KMS-11 (cell line): ENCODE data around the gene SLC25A15.

Experiments
- H2AFZ ChIP-seq: fragments of 200-600 bp; sonication (generic); 2 replicates; pipeline ENCODE4 v1.6.1; 2016; ENCODE audit warnings: antibody characterized with exemption, mixed run types, low read depth
- H3K27ac ChIP-seq: fragments of 200-600 bp; sonication (generic); 2 replicates; pipeline ENCODE4 v1.6.1; 2016; ENCODE audit warnings: mild to moderate bottlenecking, mixed run types
- H3K27me3 ChIP-seq: fragments of 200-600 bp; sonication (generic); 2 replicates; pipeline ENCODE4 v1.6.1; 2017; ENCODE audit warnings: mild to moderate bottlenecking, low read depth, mixed run types, moderate library complexity; ENCODE audit not compliant: insufficient read depth
- H3K36me3 ChIP-seq: fragments of 200-600 bp; sonication (generic); 2 replicates; pipeline ENCODE4 v1.6.1; 2017; ENCODE audit warnings: mild to moderate bottlenecking, mixed run types; ENCODE audit not compliant: insufficient read depth
- H3K4me1 ChIP-seq: fragments of 200-600 bp; sonication (generic); 2 replicates; pipeline ENCODE4 v1.6.1; 2016; ENCODE audit warnings: mild to moderate bottlenecking, low read depth, mixed run types; ENCODE audit not compliant: poor library complexity, severe bottlenecking
- H3K4me2 ChIP-seq: fragments of 200-600 bp; sonication (generic); 2 replicates; pipeline ENCODE4 v1.7.0; 2016; ENCODE audit warnings: mild to moderate bottlenecking, mixed run types
- H3K4me3 ChIP-seq: fragments of 200-600 bp; sonication (generic); IDR thresholded peaks from 2 replicates; pipeline ENCODE4 v1.6.1; 2017; ENCODE audit warnings: low read depth, low read length, mixed read lengths; ENCODE audit not compliant: insufficient read depth
- H3K79me2 ChIP-seq: fragments of 200-600 bp; sonication (generic); 2 replicates; pipeline ENCODE4 v1.6.1; 2016; ENCODE audit warnings: low read depth, mixed run types; ENCODE audit not compliant: insufficient read depth
- H3K9ac ChIP-seq: fragments of 200-600 bp; sonication (generic); 2 replicates; pipeline ENCODE4 v1.6.1; 2016; ENCODE audit warnings: mild to moderate bottlenecking, mixed run types
- H4K20me1 ChIP-seq: fragments of 200-600 bp; sonication (generic); 2 replicates; pipeline ENCODE4 v1.6.1; 2016; ENCODE audit warnings: mild to moderate bottlenecking, mixed run types; ENCODE audit not compliant: insufficient read depth
- TF ChIP-seq, protein P1 (sequence below): fragments of 200-600 bp; sonication (generic); conservative IDR thresholded peaks from 2 replicates; pipeline ENCODE4 v1.6.1; 2017; ENCODE audit warnings: low read depth, mild to moderate bottlenecking, antibody characterized with exemption, low read length, moderate library complexity, mixed read lengths

The SLC25A15 gene

DNA sequence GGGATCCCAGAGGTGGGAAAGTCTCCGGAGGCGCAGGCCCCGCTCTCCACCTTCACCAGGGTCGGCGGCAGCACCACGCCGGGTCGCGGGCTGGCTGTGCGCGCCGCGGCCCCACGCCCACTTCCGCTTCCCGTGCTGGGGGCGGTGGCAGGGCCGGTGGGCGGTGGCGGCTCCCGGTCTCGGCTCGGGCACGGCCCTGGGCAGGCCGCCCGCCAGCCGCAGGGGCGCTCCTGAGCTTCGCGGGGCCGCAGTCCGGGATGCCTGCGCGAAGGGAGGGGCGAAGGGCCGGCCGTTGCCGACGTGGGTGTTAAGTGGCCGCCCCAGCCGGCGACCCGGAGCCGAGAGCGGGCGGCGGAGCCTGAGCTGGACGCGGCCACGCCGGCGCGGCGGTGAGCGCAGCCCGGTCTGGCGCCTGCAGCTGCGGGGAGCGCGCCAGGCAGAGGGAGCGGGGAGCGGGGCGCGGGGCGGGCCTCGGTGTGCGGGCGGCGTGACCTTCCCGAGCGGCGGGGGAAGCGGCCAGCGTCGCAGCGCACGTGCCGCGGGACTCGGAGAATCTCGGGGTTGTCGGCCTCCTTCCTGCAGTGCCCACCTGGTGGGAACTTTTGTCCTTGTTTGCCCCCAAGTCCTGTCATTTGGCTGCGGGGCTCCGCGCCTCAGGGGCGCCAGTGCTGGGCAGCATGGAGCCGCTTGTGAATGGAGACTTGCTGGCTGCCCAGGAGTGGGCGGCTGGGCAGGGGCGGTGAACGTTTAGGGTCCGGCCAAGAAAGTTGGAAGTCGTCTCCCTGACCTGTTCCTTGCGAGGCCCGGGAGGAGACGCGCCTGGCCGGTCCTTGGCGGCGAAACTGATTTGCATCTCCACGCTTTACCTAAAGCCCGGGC lies at the start of gene SLC25A15:
Gene SLC25A15 (plus strand): TSS at position 337 of the 879 bp plus-strand sequence. CDS start 3,616 bp downstream, outside the sequence.
- no peak within 1 kb of the TSS for H3K4me3 ChIP-seq
- H3K4me2 ChIP-seq, result peak within 1 kb of the TSS; percentile 72
- peaks cover 40% of the 10 kb centered on the region for H3K4me1 ChIP-seq
- H3K36me3 ChIP-seq, result no peaks in the 10 kb centered on the region
- TF ChIP-seq, protein P1, sequence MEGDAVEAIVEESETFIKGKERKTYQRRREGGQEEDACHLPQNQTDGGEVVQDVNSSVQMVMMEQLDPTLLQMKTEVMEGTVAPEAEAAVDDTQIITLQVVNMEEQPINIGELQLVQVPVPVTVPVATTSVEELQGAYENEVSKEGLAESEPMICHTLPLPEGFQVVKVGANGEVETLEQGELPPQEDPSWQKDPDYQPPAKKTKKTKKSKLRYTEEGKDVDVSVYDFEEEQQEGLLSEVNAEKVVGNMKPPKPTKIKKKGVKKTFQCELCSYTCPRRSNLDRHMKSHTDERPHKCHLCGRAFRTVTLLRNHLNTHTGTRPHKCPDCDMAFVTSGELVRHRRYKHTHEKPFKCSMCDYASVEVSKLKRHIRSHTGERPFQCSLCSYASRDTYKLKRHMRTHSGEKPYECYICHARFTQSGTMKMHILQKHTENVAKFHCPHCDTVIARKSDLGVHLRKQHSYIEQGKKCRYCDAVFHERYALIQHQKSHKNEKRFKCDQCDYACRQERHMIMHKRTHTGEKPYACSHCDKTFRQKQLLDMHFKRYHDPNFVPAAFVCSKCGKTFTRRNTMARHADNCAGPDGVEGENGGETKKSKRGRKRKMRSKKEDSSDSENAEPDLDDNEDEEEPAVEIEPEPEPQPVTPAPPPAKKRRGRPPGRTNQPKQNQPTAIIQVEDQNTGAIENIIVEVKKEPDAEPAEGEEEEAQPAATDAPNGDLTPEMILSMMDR, result no peak
- H4K20me1 ChIP-seq, result no peaks in the 10 kb centered on the region
- H3K79me2 ChIP-seq, result peaks cover 38% of the 10 kb centered on the region; the same call in 1 of the 2 replicates
- peak within 1 kb of the TSS; percentile 79; the same call in 1 of the 2 replicates for H3K9ac ChIP-seq
- H2AFZ ChIP-seq, result peak within 1 kb of the TSS; percentile 64
- no peaks in the 10 kb centered on the region for H3K27me3 ChIP-seq
- peak within 1 kb of the TSS; percentile 57 for H3K27ac ChIP-seq

DNA sequence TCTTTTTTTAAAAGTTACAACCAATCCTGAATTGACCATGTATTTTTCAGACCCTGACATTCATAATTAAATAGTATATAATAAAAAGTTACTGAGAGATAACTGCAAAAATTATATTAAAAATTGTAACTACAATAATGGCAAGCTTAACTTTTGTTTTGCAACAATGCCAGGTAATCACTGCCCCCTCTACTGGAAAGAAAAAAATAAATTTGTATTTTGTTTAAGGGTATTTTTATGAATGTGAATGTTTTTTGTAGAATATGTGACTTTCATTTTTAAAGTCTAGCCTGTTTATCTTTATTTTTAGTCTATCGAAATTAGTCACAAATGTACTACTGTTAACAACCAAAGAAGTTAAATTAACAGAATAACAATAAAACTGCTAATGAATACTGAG lies 40.1 kb upstream of the SLC25A15 start:
- Histone ChIP-seq H3K4me2 (no peak overlapping the region), H3K79me2 (no peaks in the 10 kb centered on the region), H3K4me3 (no peak overlapping the region), H4K20me1 (no peaks in the 10 kb centered on the region), H3K27me3 (no peaks in the 10 kb centered on the region), H3K27ac (no peak overlapping the region), H3K36me3 (no peaks in the 10 kb centered on the region), H2AFZ (no peak overlapping the region), H3K4me1 (no peaks in the 10 kb centered on the region), H3K9ac (no peak overlapping the region)
- TF ChIP-seq, protein P1, result no peak

DNA sequence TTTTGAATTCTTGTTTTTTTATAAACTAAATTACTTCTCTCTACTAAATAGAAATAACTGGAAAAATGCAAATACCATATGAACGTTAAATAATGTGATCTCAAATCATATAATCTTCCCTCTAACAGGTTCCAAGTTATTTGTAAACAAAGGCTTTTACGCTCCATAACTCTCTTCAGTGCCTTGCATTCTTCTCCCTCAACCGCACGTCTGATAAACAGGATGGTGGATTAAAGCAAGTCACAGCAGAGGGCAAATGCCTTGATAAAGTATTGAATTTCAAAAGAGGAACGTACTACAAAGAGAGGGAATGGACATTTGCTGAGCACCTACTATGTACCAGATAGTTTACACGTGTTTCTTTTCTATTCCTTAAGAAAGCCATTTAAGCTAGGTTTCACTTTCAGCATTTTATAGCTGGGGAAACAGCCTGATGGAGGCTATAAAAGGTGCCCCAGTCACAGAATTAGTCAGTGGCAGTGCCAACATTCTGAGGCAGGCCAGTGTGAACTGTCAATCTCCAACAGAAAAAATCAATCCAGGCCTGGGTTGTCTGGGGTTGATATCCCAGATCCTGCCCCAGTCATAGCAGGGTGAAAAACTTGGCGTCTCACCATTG lies 34.2 kb upstream of the SLC25A15 start:
- Histone ChIP-seq H3K27me3 (no peaks in the 10 kb centered on the region), H3K4me2 (no peak overlapping the region), H3K79me2 (no peaks in the 10 kb centered on the region), H3K27ac (no peak overlapping the region), H4K20me1 (no peaks in the 10 kb centered on the region), H3K36me3 (no peaks in the 10 kb centered on the region), H3K4me1 (no peaks in the 10 kb centered on the region), H3K4me3 (no peak overlapping the region), H3K9ac (no peak overlapping the region), H2AFZ (no peak overlapping the region)
- TF ChIP-seq, protein P1, result no peak

DNA sequence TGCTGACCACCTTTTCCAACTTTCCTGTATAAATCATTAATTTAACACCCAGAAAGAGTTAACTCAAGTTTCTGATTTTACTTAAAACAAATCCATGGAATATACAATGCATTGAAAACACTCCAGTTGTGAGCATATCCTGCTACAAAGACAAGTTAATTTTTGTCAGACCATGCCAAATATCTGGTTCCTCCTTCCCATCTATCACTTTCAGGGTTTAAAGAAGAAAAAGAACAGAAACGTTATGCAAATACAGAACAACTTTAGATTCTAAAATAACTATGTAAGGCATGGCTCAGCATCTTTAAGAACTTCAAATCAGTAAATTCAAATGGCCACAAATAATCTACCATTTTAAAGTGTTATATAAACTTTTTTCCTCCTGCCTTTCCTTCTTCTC lies 33.4 kb upstream of the SLC25A15 start:
- Histone ChIP-seq H3K79me2 (no peaks in the 10 kb centered on the region), H3K4me2 (no peak overlapping the region), H3K27ac (no peak overlapping the region), H3K9ac (no peak overlapping the region), H3K4me1 (no peaks in the 10 kb centered on the region), H4K20me1 (no peaks in the 10 kb centered on the region), H3K27me3 (no peaks in the 10 kb centered on the region), H3K36me3 (no peaks in the 10 kb centered on the region), H3K4me3 (no peak overlapping the region), H2AFZ (no peak overlapping the region)
- TF ChIP-seq, protein P1, result no peak
